ENCODE data around the gene ARHGAP12.
"Not testable (repeated sequence)": the region's sequence is repeated elsewhere in the genome, so short reads cannot be mapped to it uniquely, and the experiment has no call there.

The ARHGAP12 gene

GRCh38 chr10:31923389-31923788 is 5.2 kb downstream of the ARHGAP12 start:
- DNase-seq: no peak

- no peak for DNase-seq
These were observed 7.6 kb downstream of the ARHGAP12 start for GRCh38 chr10:31921031-31921430.

DNA sequence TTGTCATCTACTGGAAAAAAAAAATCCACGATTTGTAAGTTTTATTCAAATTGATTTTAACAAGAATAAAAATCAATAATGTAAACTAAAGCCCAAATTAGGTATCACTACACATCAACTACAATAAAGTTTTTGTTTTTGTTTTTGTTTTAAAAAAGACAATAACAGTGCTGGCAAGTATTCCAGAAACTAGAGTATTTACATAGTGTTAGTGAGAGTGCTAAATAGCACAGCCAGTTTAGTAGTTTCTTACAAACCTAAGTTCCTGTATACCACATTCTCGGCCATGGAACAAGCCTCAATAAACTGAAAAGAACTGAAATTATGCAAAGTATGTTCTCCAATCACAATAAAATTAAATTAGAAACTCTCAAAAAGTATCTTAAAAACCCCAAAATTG is 8.1 kb downstream of the ARHGAP12 start:
- no peak for DNase-seq

GRCh38 chr10:31918671-31919409 is 9.8 kb downstream of the ARHGAP12 start:
- no peak for DNase-seq

GRCh38 chr10:31914370-31914769 is 14.3 kb downstream of the ARHGAP12 start:
- DNase-seq: no peak

DNA sequence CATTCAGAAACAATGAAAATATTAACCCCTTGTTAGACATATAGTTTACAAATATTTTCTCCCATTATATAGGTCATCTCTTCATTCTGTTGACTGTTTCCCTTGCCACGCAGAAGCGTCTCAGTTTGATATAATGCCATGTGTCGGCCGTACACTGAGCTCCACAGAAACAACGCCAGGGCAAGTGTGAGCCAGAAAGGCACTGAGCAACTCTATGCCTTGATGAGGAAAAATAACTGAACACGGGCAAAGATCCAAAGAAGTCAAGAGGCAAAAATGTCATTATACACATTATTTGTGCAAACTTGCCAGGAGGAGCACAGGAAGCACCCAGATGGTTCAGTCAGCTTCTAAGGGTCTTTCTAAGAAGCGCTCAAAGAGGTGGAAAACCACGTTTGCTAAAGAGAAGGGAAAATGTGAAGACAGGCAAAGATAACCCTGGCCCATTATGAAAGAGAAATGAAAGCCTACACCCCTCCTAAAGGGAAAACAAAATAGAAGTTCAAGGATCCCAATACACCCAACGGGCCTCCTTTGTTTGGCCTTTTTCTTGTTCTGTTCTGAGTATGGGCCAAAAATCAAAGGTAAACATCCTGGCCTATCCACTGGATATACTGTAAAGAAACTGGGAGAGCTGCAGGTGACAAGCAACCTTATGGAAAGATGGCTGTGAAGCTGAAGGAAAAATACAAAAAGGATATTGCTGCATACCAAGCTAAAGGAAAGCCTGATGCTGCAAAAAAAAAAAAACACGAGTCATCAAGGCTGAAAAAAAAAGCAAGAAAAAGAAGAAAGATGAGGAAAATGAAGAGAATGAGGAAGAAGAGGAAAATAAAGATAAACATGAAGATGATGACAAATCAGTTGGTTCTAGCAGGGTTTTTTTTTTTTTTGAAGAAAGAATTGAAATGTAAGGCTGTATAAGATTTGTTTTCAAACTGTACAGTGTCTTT is 15.5 kb downstream of the ARHGAP12 start:
- DNase-seq: no peak

DNA sequence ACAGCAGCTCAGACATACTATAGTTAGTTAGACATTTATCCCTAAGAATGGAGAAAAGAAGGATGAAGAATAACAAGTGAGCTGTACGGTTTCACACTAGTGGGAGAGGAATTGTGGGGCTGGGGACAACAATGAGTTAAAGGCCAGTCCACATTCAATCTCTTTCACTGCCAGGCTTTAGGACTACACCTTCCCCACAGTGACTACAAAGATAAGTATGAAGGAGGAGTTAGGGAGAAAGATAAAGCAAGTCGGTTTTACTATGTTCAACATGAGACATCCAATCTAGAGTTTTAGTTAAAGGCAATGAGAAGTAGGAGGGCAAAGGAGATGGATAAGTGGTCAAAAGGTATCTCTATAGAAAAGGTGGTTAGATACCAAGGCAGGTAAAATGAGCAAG is 16.3 kb downstream of the ARHGAP12 start:
- DNase-seq: no peak

- DNase-seq: no peak
These were observed 18.6 kb downstream of the ARHGAP12 start for GRCh38 chr10:31910016-31910415.

DNA sequence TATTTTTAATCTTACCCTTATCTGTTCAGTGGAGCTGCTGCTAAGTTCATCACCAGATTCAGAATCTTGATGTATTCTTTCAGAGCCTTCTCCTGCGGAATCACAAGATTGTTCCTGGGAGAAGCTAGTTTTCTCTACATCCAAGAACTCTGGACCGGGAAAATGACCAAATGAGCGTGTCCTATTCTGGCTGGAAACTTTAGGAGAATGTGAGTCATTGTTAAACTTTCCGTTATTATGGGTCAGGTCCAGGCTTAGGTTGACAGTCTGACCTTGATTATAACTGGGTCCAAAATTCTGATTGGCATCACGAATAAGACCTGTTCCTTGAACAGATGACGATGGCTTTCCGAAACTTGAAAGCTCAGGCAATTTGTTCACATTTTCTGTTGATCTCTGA is 20.5 kb downstream of the ARHGAP12 start:
- DNase-seq: no peak

GRCh38 chr10:31906039-31906438 is 22.6 kb downstream of the ARHGAP12 start:
- no peak for DNase-seq

DNA sequence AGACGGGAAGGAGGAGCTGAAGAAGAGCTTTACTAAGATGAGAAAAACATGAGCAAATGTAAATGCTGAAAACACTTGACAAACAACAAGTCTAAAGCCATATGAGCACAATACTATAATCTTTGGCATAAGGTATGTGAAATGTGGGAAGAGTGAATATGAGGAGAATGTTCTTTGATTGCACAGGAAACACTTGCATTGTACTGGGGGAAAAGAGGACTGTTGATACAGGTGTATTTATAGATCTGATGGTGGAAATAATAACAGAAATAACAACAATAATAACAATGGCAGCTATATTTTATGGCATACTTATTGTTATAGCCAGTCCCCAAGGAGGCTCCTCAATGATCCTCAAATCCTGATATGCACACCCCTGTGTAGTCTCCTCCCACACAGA is 23.0 kb downstream of the ARHGAP12 start:
- DNase-seq: no peak

DNA sequence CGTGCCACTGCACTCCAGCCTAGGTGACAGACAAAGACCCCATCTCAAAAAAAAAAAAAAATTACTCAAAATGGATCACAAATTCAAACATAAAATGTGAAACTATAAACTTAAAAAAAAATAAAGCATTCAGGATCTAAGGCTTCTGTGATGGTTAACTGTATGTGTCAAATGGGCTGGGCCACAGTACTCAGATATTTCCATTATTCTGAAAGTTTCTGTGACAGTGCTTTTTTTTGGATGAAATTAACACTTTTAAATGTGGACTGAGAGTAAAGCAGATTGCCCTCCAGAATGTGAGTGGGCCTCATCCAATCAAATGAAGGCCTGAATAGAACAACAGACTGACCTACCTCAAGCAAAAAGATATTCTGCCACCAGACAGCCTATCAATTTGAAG is 26.0 kb downstream of the ARHGAP12 start:
- DNase-seq: no peak

DNA sequence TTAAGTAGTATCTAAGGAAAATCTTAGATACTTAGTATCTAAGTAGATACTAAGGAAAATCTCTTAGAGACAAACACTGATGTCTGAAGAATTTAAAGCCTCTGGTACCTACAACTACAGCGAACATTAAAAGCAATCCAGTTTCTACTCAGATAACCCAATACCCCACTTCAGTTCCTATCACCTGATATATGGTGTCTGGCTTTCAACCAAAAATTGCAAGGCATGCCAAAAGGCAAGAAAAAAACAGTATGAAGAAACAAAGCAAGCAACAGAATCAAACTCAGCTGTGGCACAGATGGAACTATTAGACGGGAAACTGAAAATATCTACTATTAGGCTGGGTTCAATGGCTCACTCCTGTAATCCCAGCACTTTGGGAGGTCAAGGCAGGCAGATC is 31.1 kb downstream of the ARHGAP12 start:
- no peak for DNase-seq

DNA sequence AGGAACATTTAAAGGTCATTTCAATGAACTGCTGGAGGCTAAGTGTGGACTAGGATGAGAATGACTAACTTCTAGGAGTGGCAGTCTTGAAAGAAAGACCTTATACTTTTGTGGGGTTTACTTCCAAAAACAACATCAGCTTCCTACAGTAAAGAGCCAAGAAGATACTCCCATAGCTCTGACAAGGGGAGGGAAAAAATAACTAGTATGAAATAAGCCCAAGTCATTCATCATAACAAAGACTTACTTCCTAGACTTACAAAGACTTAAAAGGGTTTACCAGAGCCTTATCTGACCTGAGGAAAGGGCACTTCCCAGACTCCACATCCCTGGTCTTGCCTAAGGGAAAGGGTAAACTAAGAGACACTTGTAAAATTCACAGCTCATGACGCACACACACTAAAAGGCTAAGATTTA is 31.7 kb downstream of the ARHGAP12 start:
- no peak for DNase-seq

GRCh38 chr10:31895722-31896121 is 32.9 kb downstream of the ARHGAP12 start:
- DNase-seq: not testable (repeated sequence)

- no peak for DNase-seq
These were observed 40.2 kb downstream of the ARHGAP12 start for GRCh38 chr10:31888442-31888841.

DNA sequence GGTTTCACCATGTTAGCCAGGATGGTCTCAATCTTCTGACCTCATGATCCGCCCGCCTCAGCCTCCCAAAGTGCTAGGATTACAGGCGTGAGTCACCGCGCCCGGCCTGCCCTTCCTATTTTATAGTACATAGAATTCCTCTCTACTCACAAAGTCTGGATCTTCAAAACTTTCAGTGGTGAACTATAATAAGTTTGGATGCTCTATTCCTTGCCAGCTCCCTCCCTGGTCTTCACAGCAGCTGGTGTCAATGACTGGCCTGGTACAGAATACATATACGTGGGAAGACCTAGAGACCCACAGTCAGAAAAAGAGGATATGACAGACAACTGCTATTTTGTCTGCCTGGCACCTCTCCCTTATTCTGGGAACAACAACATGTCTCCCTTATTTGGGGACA is 40.8 kb downstream of the ARHGAP12 start:
- DNase-seq: no peak

DNA sequence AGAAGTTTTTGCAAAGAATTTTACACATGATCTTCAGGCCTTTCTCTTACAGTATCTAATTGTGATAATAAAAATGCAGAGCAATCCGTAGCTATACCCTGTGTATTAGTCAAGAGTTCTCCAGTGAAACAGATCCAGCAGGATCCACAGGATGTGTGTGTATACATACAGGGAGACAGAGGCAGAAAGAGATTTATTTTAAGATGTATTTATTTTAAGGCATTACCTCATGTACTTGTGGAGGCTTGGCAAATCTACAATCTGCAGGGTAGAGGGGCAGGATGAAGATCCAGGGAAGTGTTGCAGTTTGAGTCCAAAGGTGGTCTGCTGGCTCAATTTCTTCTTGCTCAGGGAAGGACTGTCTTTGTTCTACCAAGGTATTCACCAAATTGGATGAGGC is 41.7 kb downstream of the ARHGAP12 start:
- no peak for DNase-seq

- no peak for DNase-seq
These were observed 42.7 kb downstream of the ARHGAP12 start for GRCh38 chr10:31885971-31886370.

DNA sequence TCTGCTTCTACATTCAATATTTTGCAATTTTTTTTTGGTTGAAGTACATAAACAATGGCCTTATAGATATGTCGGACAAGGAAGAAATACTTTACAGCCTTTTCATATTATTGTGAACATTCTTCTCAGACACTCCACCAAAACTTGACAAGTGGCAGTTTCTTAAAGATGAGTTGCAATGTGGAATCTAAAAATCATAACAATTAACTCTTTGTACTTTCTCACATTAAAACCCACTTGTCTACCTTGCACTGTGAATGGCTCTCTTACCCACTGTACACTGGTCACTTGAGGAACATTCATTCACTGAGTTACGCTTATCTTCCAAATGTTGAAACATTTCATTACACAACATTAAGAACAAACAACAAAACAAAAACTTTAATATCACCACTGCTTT is 44.2 kb downstream of the ARHGAP12 start:
- no peak for DNase-seq

- DNase-seq: no peak
These were observed 45.2 kb downstream of the ARHGAP12 start for GRCh38 chr10:31883397-31883796.

DNA sequence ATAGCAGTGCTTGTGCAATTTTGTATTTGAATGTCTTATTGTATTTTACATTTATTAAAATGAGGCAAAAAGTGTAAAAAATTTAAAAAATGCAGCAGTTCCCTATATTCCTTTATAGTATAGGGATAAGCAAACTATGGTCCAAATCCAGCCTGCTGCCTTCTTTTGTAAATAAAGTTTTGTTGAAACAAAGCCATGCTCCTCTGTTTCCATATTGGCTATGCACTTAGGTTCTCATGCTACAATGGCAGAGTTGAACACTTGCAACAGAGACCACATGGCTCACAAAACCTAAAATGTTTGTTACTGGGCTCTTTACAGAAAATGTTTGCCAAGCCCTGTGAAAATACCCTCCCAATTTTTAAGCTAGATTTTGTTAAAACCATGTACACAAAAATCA is 50.1 kb downstream of the ARHGAP12 start:
- DNase-seq: no peak

DNA sequence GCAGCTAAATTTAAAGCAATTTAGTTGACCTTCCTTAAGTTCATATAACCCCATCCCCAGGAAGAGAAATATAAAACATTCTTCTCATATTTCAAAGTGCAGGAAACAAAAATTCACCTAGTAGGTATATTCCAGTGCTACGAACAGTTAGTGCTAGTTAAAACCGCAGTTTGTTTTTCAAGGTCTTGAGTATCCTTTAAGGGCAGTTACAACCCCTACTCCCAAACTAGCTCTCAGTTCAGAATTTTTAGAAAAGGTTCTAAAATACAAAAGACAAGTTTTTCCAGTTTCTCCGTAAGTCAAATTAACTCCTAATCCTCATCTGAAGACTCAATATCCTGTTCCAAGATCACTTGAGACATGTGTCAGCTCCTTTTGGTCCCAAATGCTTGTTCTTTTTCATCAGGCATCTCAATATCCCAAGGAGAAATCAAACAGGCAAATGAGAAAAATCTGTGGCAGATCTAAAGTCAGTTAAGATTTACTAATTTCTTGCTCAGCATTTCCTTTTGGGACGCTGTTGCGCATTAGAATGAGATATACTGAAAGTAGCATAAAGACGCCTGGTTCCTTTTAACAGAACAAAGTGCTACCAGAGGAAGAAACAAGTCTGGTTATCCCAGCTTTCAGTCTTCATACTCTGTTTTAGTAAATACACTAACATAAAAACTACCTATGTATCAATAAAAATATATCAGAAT is 51.8 kb downstream of the ARHGAP12 start:
- DNase-seq: no peak

- DNase-seq: no peak
These were observed 53.0 kb downstream of the ARHGAP12 start for GRCh38 chr10:31875608-31876007.

All from KG1 (cell line).